ENCODE data around the gene ANAPC4. TPM values are rescaled to one million over a fixed set of nuclear protein-coding genes. Genes with fewer than 3 reads are reported as not detected.

The ANAPC4 gene
- total RNA-seq, 6 donors from 2014 or later = 20.8 to 78.2 (median 27.2) TPM

DNA sequence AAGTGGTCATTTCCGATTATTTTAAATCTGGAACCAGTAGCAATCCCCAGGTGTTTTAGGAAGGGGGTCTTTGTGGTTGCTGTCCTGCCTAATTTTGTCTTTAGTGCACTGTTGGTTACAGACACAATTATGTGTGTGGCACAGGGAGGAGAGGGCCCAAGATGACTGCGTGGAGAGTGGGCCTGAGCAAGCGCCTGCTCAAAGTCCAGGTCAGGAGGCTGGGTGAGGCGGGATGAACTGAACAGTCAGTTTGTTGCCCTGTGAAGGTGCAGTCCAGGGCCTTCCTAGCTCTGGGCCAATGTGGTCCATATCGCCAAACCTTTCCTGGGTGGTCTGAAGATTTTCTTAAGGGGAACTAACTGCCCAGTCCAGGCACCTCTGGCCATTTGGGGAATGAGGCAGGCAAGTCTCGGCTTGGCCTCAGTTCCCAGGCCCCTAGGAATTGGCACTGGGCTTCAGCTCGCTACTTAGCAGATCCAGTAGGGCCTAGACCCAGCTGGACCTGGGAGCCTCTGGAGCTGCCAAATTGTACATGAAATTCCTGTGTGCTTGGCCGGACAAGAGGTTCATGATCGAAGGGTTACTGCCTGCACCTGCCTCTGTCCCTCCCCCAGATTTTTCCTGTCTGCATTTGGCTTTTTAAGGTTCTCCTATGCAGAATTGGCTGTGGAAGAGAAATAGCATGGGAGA is 47.6 kb downstream of the ANAPC4 start:
- Histone ChIP-seq H3K4me1 (peaks cover 0 to 15% (median 7%) of the 10 kb centered on the region in 4 donors), H3K27me3 (no peaks in the 10 kb centered on the region), H3K4me3 (no peak overlapping the region), H3K27ac (peak overlapping the region in 3 of 4 donors; percentile 23 to 68 (median 59)), H3K9me3 (no peaks in the 10 kb centered on the region), H3K36me3 (peaks cover 0 to 2% (median 0%) of the 10 kb centered on the region in 4 donors)
- ATAC-seq (ENCODE audit: low FRiP score in 2 of 2) (peak in 1 of 2 donors; percentile 26), DNase-seq (no peak)
- WGBS, 2 donors = 77 to 82% methylated on average over 8 to 9 of the region's 9 CpGs
- TF ChIP-seq POLR2AphosphoS5 (IDR thresholded peaks at IDR 0.05) (no peak), POLR2A (IDR thresholded peaks at IDR 0.05) (no peak), EP300 (IDR thresholded peaks at IDR 0.05) (no peak)
- TF ChIP-seq, protein P1, sequence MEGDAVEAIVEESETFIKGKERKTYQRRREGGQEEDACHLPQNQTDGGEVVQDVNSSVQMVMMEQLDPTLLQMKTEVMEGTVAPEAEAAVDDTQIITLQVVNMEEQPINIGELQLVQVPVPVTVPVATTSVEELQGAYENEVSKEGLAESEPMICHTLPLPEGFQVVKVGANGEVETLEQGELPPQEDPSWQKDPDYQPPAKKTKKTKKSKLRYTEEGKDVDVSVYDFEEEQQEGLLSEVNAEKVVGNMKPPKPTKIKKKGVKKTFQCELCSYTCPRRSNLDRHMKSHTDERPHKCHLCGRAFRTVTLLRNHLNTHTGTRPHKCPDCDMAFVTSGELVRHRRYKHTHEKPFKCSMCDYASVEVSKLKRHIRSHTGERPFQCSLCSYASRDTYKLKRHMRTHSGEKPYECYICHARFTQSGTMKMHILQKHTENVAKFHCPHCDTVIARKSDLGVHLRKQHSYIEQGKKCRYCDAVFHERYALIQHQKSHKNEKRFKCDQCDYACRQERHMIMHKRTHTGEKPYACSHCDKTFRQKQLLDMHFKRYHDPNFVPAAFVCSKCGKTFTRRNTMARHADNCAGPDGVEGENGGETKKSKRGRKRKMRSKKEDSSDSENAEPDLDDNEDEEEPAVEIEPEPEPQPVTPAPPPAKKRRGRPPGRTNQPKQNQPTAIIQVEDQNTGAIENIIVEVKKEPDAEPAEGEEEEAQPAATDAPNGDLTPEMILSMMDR (IDR thresholded peaks at IDR 0.05) = no peak

DNA sequence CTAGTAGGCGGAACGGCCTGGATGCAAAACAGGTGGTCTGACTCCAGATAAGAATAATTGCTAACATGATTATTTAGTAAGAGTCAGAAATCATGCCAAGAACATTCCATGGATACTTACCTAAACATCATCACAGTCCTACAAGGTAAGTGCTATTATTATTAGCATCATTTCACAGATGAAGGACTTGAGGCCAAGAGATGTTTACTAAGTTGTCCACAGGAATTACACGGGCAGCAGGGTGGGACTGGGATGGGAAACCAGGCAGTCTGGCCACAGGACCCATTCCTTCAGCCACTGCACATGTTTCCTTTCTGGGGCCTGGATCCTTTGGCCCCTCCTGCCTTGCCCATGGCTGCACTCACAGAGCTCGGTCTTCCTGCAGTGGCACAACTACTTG is 48.3 kb downstream of the ANAPC4 start:
- ATAC-seq (ENCODE audit: low FRiP score in 2 of 2) (peak; percentile 35 to 86), DNase-seq (no peak)
- no peaks in the 10 kb centered on the region for H3K36me3 ChIP-seq
- H3K9me3 ChIP-seq = no peaks in the 10 kb centered on the region
- TF ChIP-seq POLR2A (IDR thresholded peaks at IDR 0.05) (peak in 1 of 4 donors; percentile 12), POLR2AphosphoS5 (IDR thresholded peaks at IDR 0.05) (no peak), EP300 (IDR thresholded peaks at IDR 0.05) (peak in 2 of 4 donors; percentile 53 to 55)
- TF ChIP-seq, protein P1 (IDR thresholded peaks at IDR 0.05) = no peak
- peaks cover 0 to 15% (median 7%) of the 10 kb centered on the region in 4 donors for H3K4me1 ChIP-seq
- peak overlapping the region in 2 of 4 donors; percentile 30 to 31 for H3K27ac ChIP-seq
- 61 to 67% methylated on average over 3 to 4 of the region's 4 CpGs for WGBS, 2 donors
- H3K4me3 ChIP-seq = no peak overlapping the region
- no peaks in the 10 kb centered on the region for H3K27me3 ChIP-seq

DNA sequence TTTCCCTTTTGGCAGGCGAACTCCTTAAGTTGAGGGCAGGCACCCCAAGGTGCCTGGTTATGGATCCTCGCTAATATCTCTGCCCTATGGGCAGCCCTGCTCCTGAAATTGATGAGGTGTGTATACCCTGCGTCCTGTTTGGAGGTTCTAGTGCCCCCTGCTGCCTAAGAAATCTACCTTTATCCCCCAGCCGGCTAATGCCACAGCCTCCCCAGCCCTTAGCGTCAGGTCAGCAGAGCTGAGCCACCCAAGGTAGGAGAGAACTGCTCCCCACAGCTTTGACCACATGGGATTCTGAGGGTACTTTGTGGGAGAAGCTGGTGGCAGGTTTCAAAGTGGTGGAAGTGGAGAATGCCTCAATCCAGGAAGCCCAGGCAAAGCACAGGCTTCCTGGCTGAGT is 50.8 kb downstream of the ANAPC4 start:
- 84 to 90% methylated on average over 5 of the region's 5 CpGs for WGBS, 2 donors
- Histone ChIP-seq H3K4me1 (peaks cover 0 to 15% (median 7%) of the 10 kb centered on the region in 4 donors), H3K27me3 (no peaks in the 10 kb centered on the region), H3K27ac (no peak overlapping the region), H3K9me3 (no peaks in the 10 kb centered on the region), H3K4me3 (no peak overlapping the region), H3K36me3 (no peaks in the 10 kb centered on the region)
- no peak for ATAC-seq (ENCODE audit: low FRiP score in 2 of 2)
- no peak for DNase-seq
- TF ChIP-seq, protein P1 (IDR thresholded peaks at IDR 0.05) = no peak
- TF ChIP-seq POLR2A (IDR thresholded peaks at IDR 0.05) (no peak), POLR2AphosphoS5 (IDR thresholded peaks at IDR 0.05) (no peak), EP300 (IDR thresholded peaks at IDR 0.05) (no peak)

DNA sequence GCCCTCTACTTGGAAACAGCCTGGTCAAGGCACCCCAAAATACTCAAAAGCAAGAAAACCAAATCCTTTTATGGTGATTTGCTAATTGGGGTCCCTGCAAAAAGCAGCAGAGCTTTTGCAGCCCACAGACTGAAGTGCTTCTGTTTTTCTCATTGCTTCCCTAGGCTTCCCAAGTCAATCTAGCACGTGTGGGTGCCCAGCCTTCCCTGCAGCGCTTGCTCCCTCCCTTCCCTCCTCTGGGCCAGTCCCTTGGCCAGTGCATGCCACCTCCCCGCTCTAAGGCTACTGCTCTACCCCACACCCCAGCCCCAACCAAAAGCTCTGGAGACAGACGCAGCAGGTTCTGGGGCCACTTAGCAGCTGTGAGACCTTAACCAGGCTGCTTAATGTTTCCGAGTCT is 53.6 kb downstream of the ANAPC4 start:
- DNase-seq (peak in 1 of 2 donors; percentile 6), ATAC-seq (ENCODE audit: low FRiP score in 2 of 2) (no peak)
- Histone ChIP-seq H3K36me3 (no peaks in the 10 kb centered on the region), H3K4me1 (peaks cover 0 to 3% (median 1%) of the 10 kb centered on the region in 4 donors), H3K27me3 (no peaks in the 10 kb centered on the region), H3K4me3 (no peak overlapping the region), H3K9me3 (no peaks in the 10 kb centered on the region), H3K27ac (no peak overlapping the region)
- 86 to 90% methylated on average over 5 of the region's 5 CpGs for WGBS, 2 donors
- TF ChIP-seq POLR2A (IDR thresholded peaks at IDR 0.05) (no peak), POLR2AphosphoS5 (IDR thresholded peaks at IDR 0.05) (no peak), EP300 (IDR thresholded peaks at IDR 0.05) (no peak)
- TF ChIP-seq, protein P1 (IDR thresholded peaks at IDR 0.05) = no peak

Data from upper lobe of left lung (tissue), 6 donors.